ENCODE measurements around the gene UBE2E2. TPM values are rescaled to one million over a fixed set of nuclear protein-coding genes. Genes with fewer than 3 reads are reported as not detected.

The UBE2E2 gene
- total RNA-seq, 3 donors from 2014 or later (not counting 1 experiment from before 2014, with no cell fraction given), result 4.8 to 6.1 (median 5.3) TPM

GRCh38 chr3:23485922-23486321 is 282.8 kb downstream of the UBE2E2 start:
- H3K4me1 ChIP-seq (ENCODE audit: control insufficient read depth, insufficient read depth, low read length), result no peaks in the 10 kb centered on the region
- H3K4me3 ChIP-seq (ENCODE audit: low read length), result no peak overlapping the region
- TF ChIP-seq CTCF (IDR thresholded peaks at IDR 0.05), result no peak
- Mint-ChIP-seq H3K4me1 (no peaks in the 10 kb centered on the region), H3K27me3 (ENCODE audit: low read depth in 2 of 2) (no peaks in the 10 kb centered on the region), H3K4me3 (no peak overlapping the region), H3K9me3 (no peaks in the 10 kb centered on the region), H3K27ac (no peak overlapping the region), H3K36me3 (no peaks in the 10 kb centered on the region)
- ATAC-seq (no peak), DNase-seq (no peak)
- peaks cover 13% of the 10 kb centered on the region for H3K9me3 ChIP-seq (ENCODE audit: control insufficient read depth, insufficient read depth, low read length)
- no peaks in the 10 kb centered on the region for H3K36me3 ChIP-seq (ENCODE audit: control insufficient read depth, insufficient read depth, low read length)
- no peaks in the 10 kb centered on the region for H3K27me3 ChIP-seq (ENCODE audit: control insufficient read depth, insufficient read depth, low read length)
- no peak overlapping the region for H3K27ac ChIP-seq (ENCODE audit: low read length)
- WGBS (ENCODE audit: insufficient coverage), result 94% methylated on average over 6 of the region's 6 CpGs
- intact Hi-C loops (cut with micrococcal nuclease), result no loop called here

DNA sequence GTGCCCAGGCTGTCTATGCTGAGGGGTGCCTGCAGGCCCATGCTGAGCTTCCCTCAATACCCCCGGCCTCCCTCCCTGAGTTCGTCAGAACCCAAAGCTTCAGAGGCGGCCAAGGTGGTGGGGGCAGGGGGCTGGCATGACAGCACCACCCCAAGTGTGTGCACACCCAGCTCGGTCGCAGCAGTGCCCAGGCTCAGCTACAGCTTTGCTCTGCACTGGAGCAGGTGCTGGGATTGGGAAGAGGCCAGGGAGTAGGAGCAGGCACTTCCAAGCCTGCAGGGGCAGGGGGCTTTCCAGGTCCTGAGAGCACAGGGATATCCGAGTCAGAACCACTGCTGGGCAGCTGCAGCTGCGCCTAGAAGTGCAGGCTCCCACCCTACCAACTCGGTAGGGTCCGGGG is 283.9 kb downstream of the UBE2E2 start:
- H3K4me3 ChIP-seq (ENCODE audit: low read length), result no peak overlapping the region
- H3K27me3 ChIP-seq (ENCODE audit: control insufficient read depth, insufficient read depth, low read length), result no peaks in the 10 kb centered on the region
- 91% methylated on average over 9 of the region's 9 CpGs for WGBS (ENCODE audit: insufficient coverage)
- H3K36me3 ChIP-seq (ENCODE audit: control insufficient read depth, insufficient read depth, low read length), result no peaks in the 10 kb centered on the region
- DNase-seq, result no peak
- Mint-ChIP-seq H3K27me3 (ENCODE audit: low read depth in 2 of 2) (peaks cover 0 to 6% of the 10 kb centered on the region in 2 donors), H3K27ac (no peak overlapping the region), H3K4me1 (no peaks in the 10 kb centered on the region), H3K9me3 (no peaks in the 10 kb centered on the region), H3K36me3 (no peaks in the 10 kb centered on the region), H3K4me3 (no peak overlapping the region)
- H3K27ac ChIP-seq (ENCODE audit: low read length), result no peak overlapping the region
- no peak for TF ChIP-seq CTCF (IDR thresholded peaks at IDR 0.05)
- intact Hi-C loops (cut with micrococcal nuclease), result no loop called here
- H3K4me1 ChIP-seq (ENCODE audit: control insufficient read depth, insufficient read depth, low read length), result no peaks in the 10 kb centered on the region
- ATAC-seq, result no peak
- H3K9me3 ChIP-seq (ENCODE audit: control insufficient read depth, insufficient read depth, low read length), result peaks cover 13% of the 10 kb centered on the region

DNA sequence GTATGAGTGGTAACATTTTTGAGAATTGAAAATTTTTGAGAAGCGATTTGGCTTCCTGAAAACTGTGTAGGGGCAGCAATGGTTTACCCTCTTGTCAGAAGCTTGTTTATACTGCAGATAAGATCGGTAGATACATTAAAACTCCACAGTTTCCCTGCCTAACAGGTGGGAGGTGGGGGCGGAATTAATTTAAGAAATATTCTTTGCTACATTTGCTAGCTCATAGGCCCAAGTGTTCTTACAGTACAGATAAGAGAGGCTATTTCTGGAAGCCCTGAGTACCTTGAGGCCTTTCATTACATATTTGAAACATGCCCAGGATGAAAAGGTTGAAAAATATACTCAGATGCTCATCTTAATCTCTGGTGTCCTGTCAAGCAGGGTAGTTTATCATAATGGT is 285.5 kb downstream of the UBE2E2 start:
- Mint-ChIP-seq H3K4me1 (no peaks in the 10 kb centered on the region), H3K9me3 (no peaks in the 10 kb centered on the region), H3K36me3 (no peaks in the 10 kb centered on the region), H3K27ac (no peak overlapping the region), H3K27me3 (ENCODE audit: low read depth in 2 of 2) (peaks cover 0 to 6% of the 10 kb centered on the region in 2 donors), H3K4me3 (no peak overlapping the region)
- no peak overlapping the region for H3K27ac ChIP-seq (ENCODE audit: low read length)
- peaks cover 13% of the 10 kb centered on the region for H3K9me3 ChIP-seq (ENCODE audit: control insufficient read depth, insufficient read depth, low read length)
- ATAC-seq, result no peak
- WGBS (ENCODE audit: insufficient coverage), result 90% methylated on average over 1 of the region's 3 CpGs
- intact Hi-C loops (cut with micrococcal nuclease), result no loop called here
- no peak for TF ChIP-seq CTCF (IDR thresholded peaks at IDR 0.05)
- no peak for DNase-seq
- no peaks in the 10 kb centered on the region for H3K4me1 ChIP-seq (ENCODE audit: control insufficient read depth, insufficient read depth, low read length)
- no peaks in the 10 kb centered on the region for H3K36me3 ChIP-seq (ENCODE audit: control insufficient read depth, insufficient read depth, low read length)
- H3K4me3 ChIP-seq (ENCODE audit: low read length), result no peak overlapping the region
- H3K27me3 ChIP-seq (ENCODE audit: control insufficient read depth, insufficient read depth, low read length), result no peaks in the 10 kb centered on the region

Data from natural killer cell (primary cell).